NCI-H2171 treated with DMSO at 0.1 percent for 48 hours (cell line): ENCODE results near the gene FRAS1.
"Not testable (repeated sequence)": the region's sequence is repeated elsewhere in the genome, so short reads cannot be mapped to it uniquely, and the experiment has no call there.

Source experiments
- DNase-seq: peaks from one replicate; lab custom pipeline; 2025; lab: John Stamatoyannopoulos, UW

Gene FRAS1

DNA sequence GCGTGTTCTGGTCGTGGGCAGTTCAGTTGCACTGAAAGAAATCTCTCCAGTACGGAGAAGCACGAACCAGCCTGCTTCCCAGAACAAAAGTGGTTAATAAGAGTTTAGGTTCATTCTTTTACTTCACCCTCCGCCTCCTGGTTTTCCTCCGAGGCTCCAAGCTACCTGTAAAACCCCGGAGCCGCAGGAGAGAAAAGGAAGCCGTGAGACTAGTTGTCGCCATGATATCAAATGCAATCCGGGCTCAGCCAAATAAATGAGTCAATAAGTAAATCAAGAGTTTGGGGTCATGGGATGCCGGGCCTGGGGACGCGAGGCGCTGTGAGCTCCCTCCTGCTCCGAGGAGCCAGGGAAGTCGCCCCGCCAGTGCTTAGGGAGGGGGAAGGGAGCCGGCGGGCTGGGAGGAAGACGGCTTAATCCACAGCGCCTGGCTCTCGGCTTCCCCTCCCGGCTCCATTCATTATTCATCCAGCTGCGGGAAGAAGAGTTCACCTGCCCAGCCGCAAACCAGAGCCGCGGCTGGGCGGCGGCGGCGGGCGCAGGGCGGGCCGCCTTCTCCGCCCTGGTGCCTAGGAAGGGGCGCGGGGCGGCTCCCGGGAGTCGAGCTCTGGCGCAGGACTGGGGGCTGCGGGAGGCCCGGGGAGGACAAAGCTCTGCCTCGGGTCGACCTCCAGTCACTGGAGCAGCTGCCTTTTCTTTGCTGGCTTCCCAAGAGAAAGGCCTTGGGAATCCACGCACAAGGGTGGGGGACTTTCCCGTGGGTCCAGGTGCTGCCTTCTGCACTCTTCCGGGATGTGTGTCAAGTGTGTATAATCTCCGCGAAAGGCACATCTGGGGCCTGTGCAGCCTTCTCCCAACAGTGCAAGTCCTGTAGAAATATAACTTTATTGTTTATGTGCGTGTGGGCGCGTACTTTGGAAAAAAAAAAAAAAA, 1.7 kb downstream of the FRAS1 start:
- peak; percentile 46 for DNase-seq

DNA sequence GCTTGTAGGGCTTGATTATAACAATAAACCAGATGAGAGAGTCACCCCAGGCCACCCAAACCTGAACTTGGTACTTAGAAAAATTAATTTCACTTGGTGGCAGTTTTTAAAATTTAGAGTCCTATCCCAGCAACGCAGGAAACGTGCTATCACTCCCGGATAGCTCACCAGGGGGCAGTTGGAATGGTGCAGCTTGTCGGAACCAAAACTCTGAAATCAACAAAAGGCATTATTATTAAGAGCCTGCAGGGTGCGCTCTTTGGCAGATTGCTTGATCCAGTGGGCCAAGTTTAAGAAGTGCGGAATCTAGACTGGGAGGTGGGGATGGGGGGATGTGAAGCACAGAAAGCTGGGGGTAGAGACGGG, 2.4 kb downstream of the FRAS1 start:
- DNase-seq = peak; percentile 67

DNA sequence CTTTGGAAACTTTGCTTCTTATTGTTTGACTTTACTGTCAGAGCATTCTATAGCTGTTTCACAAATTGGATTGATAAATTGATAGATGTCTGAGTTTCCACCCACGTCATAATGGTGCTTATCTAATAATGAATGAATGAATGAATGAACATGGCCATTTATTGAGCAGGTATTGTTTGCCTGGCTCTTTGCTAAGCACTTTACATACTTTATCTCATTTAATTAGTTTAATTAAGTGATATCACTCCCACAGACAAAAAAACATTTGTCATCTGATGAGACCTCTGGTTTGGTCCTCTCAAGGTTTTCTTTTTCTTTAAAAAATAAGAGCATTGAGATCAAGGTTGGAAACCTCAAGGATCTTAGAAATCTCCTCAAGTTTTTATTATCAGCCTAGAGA, 2.8 kb downstream of the FRAS1 start:
- DNase-seq = no peak

DNA sequence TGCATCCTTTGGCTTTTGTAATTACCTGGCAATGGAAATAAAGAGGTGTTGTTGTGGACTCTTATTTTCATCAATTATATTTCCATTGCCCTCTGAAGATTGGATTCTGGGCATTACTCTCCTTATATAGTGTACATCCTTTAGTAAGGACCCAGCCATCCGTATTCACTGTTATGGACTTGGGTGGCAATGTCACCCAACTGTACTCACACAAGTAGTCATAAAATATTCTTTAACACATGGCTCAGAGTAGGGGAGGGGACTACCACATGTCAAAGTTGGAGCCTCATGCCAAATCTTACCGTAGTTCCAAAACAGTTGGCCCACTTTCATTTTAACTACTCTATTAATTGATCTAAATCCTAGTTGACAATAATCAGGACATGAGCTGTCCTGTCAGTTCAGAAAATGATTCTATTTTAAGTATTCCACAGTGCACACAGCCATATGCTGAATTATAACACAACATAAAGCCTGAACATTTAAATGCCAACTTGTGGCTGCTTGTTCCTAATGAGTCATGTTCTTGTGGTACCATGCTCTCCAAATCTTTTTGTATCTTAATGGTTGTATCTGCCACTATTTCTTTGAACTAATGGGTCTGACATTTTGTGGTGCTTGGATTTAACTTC, 4.9 kb downstream of the FRAS1 start:
- peak; percentile 5 for DNase-seq

DNA sequence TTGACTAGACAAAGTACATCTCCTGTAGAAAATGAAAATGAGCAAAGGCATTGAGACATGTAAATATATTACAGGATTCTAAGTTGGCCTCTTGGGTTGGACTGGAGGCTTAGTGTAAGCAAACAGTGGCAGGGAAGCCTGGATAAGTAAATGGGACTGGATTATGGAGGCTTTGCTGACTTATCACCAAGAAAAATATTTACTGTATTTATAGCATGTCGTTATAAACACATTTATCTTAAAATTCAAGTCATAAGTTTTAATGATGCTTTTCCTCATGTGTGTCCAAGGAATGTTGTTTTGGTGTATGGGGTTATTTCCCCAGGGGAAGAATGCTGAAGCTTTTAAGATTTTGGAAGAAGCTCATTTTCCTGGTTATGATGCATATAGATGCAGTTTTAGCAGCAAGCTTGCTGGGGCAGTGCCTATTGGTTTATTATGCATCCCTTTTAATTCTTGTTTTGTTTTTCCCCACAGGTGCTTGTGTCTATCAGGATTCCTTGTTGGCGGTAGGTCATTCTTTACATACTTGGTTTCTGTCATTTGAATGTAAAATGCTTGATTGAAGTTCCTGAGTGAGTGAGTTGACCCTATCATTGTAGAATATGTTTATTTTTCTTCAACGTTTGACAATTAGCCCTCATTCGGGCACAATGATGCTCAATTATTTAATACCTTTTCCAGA, 8.5 kb downstream of the FRAS1 start:
- DNase-seq = no peak

DNA sequence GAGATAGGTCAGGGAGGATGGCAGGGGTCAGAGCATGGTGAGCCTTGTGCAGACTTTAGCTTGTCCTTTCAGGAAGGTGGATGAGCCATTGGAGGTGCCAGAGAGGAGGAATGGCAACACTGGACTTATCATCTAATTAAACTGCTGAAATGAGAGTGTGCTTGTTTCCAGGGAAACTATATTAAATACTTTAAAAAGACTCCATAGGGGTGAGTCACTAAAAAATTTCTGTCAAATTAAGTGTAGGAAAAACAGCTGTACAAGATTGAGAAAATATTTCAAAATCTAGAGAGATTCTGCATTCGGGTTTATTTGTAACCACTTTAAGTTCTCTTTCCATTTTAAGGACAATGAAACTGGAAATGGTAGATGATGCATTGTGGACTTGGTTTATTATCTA, 11.4 kb downstream of the FRAS1 start:
- DNase-seq = no peak

DNA sequence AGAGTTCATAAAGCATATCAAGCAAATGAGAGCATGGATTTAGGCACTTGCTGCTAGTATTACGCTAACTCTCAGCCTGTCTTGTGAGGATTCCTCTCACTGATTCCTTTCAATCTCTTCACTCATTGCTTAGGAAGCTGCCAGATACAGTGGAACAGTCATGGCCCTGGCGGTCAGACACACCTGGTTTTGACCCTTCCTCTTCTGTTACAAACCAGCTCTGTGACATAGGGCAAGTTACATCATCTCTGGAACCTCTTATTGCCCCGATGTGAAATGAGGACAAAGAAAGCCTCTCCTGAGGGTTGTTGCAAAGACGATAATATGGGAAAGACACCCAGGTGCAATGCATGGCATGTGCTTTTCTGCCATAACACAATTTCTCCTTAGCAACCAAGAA, 12.2 kb downstream of the FRAS1 start:
- DNase-seq = no peak

DNA sequence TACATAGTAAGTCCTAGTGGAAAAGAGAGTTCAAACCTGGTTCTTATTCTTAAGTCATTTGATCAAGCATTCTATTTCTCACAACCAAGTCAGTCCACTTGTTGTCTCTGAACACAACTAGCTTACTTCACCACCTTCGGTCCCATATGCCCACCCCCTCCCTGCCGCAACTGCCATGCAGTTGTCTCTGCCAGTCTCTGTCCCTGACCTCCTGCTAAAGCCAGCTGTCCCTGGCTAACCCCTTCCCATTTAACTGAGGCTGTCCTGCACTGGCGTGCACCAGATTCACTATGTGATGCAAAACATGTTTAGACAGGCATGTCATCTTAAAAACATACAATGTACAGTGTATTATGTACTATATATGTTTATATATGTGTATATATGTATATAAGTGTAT, 12.7 kb downstream of the FRAS1 start:
- no peak for DNase-seq

DNA sequence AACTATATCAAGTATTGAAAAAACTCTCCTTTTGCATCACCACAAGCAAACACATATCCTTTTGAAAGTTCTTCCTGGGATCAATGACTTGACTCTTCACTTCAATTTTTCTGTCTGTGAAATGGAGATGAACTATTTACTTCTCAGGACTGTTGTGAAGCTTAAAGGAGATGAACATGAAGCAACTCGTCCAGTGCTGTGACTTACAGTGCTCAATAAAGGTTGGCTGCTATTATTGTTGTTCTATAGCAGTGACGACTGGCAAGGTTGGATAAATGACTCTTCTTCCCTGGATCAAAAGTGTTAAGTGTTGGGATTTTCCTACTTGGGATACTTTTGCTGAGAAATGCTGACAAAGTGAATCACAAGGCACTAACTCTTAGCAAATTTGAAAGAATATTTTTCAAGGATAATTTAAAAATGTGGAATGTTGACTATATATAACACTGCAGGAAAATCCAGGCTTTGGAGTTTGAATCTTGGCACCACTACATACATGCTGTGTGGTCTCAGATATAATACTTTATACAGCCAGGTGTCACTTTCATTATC, 13.7 kb downstream of the FRAS1 start:
- DNase-seq = no peak

DNA sequence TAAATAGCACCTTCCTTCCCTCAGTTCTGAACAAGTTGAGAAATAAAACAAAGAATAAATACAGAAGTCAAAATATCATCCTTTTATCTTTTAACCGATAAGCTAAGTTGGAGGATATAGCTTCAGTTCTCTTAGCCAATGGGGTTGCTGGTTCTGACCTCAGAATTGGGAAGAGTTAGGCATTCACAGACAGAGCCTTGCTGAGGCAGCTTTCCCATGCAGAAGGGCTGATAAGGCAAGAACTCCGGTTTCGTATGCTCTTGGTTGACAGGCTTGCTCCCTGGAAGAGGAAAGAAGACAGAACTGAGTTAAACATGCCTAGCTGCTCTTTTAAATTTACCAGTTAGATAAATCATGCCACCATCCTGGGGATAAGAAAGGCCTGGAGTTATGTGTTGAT, 17.6 kb downstream of the FRAS1 start:
- DNase-seq = no peak

DNA sequence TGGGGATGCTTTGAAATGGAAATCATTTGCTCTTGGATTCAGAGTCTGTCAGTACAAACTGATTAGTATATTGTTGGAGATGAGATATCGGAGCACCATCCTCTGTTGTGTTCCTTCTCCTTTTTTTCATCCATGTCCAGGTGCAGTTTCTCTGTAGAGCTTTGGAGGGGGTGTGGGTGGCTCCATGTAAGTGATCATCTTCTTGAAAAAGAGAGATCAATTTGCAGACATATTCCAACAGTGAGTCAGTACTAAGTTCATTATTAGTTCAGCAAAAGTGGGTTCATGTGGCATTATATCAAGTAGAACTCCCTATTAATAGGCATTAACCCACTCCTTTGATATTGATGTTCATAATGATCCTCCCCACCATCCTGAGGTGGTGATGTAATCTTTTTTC, 18.9 kb downstream of the FRAS1 start:
- no peak for DNase-seq

DNA sequence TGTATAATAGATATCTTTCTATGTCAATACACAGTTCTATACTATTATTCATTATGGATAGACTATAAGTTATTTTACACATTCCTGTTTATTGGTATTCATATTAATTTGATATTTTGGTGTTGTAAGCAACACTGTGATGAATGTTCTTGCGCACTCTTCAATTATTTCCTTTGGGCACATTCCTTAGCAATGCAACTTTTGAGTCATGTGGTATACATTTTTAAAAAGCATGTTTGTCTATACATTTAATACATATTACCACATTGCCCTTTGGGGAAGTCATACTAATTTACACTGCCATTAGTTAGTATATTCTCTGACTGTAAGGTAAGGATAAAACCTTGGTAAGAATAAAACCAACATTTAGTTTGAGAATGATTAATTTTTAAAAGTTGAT, 21.0 kb downstream of the FRAS1 start:
- DNase-seq = no peak

DNA sequence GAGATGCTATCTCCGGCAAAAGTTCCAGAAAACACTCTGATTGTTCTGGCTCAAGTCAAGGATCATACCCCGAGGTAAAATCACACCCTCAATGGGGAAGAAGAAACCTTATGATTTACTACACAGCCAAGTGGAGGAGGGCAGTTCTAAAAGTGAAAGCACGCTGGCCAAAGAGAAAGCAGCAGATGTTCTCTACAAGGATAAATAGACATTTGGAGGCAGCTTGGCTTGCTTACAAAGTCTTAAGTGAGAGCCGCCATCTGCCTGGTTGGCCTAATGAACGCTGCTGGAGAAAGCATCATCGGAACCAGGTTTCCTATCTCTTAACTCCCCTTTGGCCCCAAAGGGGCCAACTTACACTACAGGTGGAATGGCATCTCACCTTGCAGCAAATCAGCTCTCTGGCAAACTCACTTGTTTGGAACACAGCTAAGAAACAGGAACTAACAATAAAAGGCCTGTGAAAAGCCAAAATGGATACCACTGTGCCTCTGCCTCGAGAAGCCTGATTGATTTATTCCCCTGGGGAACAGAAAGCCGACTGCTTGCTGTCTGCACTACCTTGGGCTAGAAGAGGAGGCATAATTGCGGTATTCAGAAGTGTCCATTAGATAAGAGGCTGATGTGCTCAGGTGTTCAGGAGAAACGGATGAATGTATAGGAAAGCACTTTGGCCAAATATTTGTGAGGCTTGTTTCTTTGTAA, 22.8 kb downstream of the FRAS1 start:
- DNase-seq = peak; percentile 94

DNA sequence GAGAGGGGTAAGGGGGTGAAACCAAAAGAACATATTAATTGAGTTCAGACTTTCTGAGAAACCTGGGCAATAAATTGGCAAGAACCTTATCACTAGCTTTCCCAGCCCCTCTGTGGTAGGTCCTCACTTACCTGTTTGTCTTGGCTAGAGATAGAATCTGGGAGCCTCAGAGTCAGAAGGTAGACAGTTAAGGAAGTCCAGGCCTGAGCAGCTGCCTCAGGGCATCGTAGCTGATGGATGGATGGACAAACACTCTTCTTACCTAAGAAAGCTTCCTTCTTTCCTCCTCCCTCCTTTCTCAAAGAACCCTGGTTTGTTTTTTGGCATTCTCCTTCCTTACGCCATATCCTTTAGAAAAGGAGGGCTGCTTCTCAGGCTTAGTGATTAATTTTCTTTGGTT, 24.4 kb downstream of the FRAS1 start:
- no peak for DNase-seq

DNA sequence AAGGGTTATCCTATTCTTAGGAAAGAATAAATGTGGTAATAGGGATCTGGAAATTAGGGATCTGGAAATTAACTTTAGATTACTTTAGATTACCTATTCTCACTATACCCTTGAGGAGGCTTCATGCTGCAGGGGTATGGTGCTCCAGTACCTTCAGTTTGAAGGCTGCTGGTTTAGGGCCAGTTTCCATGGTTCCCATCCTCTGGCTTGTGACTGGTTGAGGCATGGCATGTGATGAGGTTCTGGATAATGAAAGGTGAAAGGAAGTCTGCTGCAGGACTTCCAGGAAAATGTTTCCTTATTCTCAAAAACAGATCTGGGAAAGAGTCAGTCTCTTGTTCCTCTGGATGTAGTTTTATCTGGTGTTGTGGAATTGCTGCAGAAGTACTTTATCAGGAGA, 25.9 kb downstream of the FRAS1 start:
- no peak for DNase-seq

DNA sequence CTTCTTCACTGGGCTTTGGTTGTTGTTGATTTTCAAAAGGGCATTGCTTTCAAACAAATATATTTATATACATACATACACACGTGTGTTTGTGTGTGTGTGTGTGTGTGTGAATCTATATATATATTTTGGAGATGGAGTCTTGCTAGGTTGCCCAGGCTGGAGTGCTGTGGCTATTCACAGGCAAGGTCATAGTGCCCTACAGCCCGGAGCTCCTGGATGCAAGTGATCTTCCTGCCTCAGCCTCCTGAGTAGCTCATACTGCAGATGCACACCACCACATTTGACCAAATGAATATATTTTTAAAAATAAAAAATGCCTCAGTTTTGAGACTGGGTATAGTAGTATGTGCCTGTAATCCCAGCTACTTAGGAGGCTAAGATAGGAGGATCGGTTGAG, 34.4 kb downstream of the FRAS1 start:
- DNase-seq = no peak

DNA sequence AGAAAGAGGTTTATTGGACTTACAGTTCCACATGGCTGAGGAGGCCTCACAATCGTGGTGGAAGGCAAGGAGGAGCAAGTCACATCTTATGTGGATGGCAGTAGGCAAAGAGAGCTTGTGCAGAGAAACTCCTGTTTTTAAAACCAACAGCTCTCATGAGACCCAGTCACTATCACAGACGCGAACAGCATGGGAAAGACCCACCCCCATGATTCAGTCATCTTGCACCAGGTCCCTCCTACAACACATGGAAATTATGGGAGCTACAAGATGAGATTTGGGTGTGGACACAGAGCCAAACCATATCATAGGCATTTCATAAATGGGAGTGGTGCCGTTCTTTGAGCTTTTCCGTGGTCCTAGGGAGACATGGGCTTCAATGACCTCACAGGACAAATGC, 35.2 kb downstream of the FRAS1 start:
- not testable (repeated sequence) for DNase-seq

DNA sequence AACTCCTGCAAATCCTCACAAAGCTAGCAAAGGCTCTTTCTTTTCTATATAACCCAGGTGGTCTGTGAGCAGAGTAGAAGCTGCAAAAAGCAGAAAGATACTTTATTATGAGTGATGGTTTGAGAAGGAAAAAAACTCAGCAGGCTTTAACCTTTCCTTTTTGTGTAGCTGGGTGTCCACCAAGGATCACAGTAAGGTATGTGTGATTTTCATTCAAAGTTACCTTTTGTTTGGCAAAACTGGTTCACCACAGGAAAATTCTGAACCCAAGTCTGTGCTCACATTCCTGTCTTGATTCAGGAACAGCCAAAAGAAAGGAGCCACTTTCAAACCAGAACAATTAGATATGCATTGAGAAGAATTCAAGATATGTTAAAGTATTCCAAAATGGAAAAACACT, 35.7 kb downstream of the FRAS1 start:
- DNase-seq = no peak

DNA sequence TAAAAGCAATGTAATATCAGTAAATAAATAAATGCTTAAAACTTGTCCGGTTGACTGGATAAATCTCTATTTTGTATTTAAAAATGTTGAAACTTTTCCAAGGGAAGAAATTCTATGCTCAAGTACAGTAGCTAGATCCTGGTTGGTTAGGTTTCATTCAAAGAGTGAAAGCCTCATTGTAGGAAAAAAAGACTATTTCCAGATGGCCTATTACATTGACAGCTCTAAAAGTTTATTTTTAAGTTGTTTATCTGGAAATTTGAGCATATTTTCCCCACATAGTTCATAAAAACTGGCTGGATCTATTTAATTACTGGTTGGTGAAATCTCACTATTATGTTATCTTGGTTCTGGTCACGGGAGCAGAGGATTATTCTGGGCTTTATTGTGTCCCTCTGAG, 38.0 kb downstream of the FRAS1 start:
- DNase-seq = no peak

DNA sequence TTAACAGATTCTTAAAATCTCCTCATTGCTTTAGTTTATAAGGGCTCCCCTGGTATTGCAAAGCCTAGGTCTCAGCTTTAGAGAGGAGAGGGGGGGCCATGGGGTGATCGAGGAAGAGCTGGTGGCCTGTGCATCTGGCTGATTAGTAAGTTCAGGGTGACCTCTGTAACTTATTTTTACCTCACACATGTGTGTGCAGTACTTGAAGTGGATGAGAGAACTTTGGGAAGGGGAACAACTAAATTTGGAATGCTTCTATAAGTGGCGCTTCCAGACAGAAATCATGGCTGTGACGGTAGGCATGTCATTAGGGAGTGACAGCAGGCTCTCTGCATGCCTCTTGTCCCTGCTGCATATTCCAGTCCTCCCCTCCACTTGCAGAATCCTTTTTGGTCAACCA, 41.9 kb downstream of the FRAS1 start:
- DNase-seq = no peak

DNA sequence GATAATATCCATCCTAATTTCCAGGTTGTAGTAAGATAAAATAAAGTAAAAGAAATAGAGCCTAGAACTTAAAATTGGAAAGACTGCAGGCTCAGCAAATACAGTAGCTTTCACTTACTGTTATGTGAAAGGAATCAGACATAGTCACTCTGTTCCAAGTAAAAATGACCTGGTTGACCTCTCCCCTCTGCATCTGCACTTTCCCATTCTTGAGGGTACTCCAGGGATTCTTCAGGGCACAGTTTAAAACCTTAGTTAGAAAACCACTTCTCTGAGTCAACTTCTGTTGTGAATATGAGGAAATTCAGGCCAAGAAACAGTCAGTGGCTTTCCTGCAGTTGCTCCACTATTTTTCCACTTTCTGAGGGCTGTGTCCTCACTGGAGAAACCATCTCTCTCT, 42.9 kb downstream of the FRAS1 start:
- no peak for DNase-seq

DNA sequence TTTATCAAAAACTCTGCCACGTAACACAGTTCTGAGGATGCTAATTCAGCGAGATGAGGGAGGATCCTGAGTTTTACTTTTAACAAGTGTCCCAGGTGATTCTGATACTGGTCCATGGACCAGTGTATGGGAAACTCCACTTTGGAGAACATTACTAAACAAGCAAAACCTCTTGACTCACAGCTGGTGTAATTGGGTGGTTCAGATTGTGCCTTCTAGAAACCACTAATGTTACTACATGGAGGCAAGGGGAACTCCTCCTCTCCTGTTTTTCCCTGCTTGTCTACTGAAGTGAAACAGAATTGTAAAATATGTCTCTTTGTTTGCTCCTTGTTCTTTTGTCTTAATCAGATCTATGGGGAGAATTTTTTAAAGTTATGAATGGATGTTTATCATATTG, 62.6 kb downstream of the FRAS1 start:
- DNase-seq = no peak
